ENCODE results near the gene CT45A3. TPM values are rescaled to one million over a fixed set of nuclear protein-coding genes. Genes with fewer than 3 reads are reported as not detected.
"Not testable (repeated sequence)": the region's sequence is repeated elsewhere in the genome, so short reads cannot be mapped to it uniquely, and the experiment has no call there.

The CT45A3 gene, protein sequence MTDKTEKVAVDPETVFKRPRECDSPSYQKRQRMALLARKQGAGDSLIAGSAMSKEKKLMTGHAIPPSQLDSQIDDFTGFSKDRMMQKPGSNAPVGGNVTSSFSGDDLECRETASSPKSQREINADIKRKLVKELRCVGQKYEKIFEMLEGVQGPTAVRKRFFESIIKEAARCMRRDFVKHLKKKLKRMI
- not detected for total RNA-seq

DNA sequence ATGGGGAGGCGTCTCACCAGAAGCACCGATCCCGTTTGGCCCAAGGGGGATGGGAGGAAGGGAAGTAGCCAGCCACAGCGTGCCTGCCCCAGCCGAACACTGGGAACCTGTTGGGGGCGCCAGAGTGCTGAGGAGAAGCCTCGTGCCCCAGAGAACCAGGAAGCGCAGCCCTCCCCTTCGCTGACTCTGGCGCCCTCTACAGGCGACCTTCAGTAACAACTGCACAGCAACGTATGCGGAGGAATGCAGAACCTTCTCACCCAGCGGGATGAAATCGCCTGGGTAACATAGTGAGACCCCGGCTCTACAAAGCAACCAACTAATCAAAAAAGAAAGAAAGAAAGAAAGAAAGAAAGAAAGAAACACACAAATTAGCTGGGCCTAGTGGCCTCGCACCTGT is at the start of gene CT45A3:
Gene CT45A3 (minus strand): TSS at position 101 of the 400 bp plus-strand sequence. CDS start 3,747 bp downstream, outside the sequence.
- not testable (repeated sequence) for DNase-seq (ENCODE audit: low spot score)

DNA sequence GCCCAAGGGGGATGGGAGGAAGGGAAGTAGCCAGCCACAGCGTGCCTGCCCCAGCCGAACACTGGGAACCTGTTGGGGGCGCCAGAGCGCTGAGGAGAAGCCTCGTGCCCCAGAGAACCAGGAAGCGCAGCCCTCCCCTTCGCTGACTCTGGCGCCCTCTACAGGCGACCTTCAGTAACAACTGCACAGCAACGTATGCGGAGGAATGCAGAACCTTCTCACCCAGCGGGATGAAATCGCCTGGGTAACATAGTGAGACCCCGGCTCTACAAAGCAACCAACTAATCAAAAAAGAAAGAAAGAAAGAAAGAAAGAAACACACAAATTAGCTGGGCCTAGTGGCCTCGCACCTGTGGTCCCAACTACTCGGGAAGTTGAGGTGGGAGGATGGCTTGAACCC is 34.7 kb upstream of the CT45A3 start, which contains the start of gene CT45A6:
Gene CT45A6 (minus strand): TSS at position 101 of the 400 bp plus-strand sequence. CDS start 3,794 bp downstream, outside the sequence.
- not testable (repeated sequence) for DNase-seq (ENCODE audit: low spot score)

DNA sequence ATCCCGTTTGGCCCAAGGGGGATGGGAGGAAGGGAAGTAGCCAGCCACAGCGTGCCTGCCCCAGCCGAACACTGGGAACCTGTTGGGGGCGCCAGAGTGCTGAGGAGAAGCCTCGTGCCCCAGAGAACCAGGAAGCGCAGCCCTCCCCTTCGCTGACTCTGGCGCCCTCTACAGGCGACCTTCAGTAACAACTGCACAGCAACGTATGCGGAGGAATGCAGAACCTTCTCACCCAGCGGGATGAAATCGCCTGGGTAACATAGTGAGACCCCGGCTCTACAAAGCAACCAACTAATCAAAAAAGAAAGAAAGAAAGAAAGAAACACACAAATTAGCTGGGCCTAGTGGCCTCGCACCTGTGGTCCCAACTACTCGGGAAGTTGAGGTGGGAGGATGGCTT is 17.4 kb upstream of the CT45A3 start, which contains the start of gene CT45A5:
Gene CT45A5 (minus strand): TSS at position 101 of the 400 bp plus-strand sequence. CDS start 3,774 bp downstream, outside the sequence.
- DNase-seq (ENCODE audit: low spot score), result not testable (repeated sequence)

DNA sequence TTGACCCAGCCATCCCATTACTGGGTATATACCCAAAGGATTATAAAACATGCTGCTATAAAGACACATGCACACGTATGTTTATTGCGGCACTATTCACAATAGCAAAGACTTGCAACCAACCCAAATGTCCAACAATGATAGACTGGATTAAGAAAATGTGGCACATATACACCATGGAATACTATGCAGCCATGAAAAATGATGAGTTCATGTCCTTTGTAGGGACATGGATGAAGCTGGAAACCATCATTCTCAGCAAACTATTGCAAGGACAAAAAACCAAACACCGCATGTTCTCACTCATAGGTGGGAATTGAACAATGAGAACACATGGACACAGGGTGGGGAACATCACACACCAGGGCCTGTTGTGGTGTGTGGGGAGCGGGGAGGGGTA is 23.3 kb downstream of the CT45A3 start:
- DNase-seq (ENCODE audit: low spot score), result not testable (repeated sequence)

DNA sequence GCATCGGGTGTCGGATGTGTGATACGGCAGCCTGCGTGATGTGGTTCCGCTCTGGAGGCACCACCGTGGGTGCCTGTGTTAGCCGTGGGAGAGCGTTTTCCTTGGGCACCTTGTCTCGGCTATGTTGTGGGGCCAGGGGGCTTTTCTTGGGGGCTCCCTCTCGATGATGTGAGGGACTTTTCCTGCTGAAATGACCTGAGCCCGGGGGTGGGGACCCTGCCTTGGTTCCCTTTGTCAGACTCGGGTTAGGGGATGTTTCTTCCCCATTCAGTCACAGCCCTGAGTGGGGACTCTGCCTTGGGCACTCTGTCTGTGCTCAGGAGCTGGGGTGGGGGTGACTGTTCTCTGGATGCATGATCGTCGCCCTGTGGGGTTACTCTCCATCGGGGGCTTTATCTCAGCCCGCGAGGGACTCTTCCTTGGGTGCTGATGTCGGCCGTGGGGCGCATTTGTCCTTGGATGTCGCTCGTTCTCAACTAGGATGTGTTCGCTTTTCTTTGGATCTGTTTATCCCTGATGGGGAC is 26.7 kb downstream of the CT45A3 start:
- no peak for DNase-seq (ENCODE audit: low spot score)

DNA sequence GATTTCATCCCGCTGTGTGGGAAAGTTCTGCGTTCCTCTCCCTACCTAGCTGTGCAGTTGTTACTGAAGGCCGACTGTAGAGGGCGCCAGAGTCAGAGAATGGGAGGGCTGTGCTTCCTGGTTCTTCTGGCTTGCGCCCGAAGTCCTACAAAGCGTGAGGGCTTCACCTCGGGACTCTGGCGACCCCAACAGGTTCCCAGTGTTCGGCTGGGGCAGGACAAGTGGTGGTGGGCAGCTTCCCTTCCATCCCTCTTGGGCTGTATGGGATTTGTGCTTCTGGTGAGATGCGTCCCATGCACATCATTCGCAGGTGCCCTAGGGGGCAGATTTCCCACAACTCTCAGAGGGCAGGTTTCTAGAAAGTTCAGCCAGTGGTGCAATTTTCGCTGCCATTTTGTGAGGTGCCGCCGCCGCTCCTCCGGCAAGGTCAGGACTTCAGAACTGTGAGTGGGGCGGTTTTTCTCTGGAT is 27.3 kb downstream of the CT45A3 start:
- no peak for DNase-seq (ENCODE audit: low spot score)

DNA sequence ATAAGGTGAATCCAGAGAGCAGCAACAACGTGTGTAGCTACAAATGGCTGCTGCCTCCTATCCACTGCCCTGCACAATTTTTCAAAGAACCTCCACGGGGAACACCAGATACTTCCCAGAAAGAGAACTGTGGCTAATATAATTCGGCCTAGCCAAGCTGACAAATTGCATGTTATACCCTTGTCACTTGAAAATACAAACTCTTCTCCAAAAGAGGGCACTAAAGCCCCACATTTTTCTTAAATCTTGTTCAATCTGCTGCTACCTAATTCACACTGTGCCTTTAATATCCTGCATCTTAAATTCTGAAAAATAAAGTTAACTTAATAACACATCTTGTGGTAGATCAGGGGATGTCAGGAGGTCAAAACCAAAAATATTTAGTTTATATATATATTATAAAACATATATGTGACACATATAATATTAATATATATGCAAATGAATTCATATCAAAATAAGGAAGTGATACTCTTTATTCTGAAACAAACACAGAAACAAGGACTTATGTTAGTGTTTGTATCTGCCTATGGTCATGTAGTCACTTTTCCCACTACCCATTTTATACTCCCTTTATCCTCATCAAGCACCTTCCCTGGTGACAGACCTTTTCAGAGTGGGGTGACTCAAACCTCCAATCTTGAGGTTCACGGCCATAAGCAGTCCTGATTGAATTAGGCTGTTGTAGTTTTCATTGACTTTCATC is 30.5 kb downstream of the CT45A3 start:
- no peak for DNase-seq (ENCODE audit: low spot score)

DNA sequence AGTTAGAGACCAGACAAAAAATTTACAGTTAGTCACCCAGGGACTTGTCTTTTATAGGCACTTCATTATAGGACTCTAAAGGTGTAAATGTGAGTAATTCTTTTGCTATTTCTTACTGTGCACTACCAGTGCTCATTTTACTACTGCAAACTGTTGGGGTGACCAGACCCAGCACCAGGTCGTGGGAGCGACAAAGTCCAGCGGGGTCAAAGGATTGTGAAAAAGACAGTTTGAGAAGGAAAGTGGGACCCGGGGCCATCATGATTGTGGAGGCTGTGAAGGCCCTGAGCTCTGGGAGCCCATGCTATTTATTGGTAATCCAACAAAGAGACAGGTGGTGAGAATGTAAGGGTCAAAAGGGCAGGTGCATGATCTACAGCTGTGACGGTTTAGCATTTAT is 33.3 kb downstream of the CT45A3 start:
- not testable (repeated sequence) for DNase-seq (ENCODE audit: low spot score)

DNA sequence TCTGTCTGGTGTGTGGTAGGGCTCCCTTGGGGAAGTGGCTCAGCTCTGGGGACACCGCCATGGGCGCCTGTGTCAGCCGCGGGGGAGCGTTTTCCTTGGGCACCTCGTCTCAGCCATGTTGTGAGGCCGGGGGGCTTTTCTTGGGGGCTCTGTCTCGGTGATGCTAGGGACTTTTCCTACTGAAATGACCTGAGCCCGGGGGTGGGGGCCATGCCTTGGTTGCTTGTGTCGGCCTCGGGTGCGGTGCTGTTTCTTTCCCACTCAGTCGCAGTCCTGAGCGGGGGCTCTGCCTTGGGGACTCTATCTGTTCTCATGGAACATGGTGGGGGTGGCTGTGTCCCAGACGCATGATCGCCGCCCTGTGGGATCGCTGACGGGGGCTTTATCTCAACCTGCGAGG is 54.2 kb downstream of the CT45A3 start:
- DNase-seq (ENCODE audit: low spot score), result no peak

DNA sequence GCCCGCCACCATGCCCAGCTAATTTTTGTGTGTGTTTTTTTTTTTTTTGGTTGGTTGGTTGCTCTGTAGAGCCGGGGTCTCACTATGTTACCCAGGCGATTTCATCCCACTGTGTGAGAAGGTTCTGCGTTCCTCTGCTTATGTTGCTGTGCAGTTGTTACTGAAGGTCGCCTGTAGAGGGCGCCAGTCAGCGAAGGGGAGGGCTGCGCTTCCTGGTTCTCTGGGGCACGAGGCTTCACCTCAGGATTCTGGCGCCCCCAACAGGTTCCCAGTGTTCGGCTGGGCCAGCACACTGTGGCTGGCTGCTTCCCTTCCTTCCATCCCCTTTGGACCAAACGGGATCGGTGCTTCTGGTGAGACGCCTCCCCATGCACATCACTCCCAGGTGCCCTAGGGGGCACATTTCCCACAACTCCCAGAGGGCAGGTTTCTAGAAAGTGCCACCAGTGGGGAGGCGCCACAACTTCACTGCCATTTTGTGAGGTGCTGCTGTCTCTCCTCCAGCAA is 54.8 kb downstream of the CT45A3 start, which contains the start of gene CT45A1:
Gene CT45A1 (plus strand): TSS at position 457 of the 507 bp plus-strand sequence. CDS start 5,302 bp downstream, outside the sequence.
- DNase-seq (ENCODE audit: low spot score), result not testable (repeated sequence)

Other genes starting within 250 kb of the CT45A3 start
- 19.8 TPM for gene INTS6L, start 247.5 kb downstream of the CT45A3 start, total RNA-seq
- not detected for gene CT45A1, start 54.6 kb downstream of the CT45A3 start, total RNA-seq
- not detected for gene CT45A5, start 17.3 kb upstream of the CT45A3 start, total RNA-seq
- gene CT45A6, start 34.6 kb upstream of the CT45A3 start, total RNA-seq, result not detected
- gene CT45A2, start 51.8 kb upstream of the CT45A3 start, total RNA-seq, result not detected
- not detected for gene CT45A7, start 69.1 kb upstream of the CT45A3 start, total RNA-seq
- gene CT45A8, start 86.3 kb upstream of the CT45A3 start, total RNA-seq, result not detected
- gene CT45A9, start 103.6 kb upstream of the CT45A3 start, total RNA-seq, result not detected
- not detected for gene CT45A10, start 125.3 kb upstream of the CT45A3 start, total RNA-seq
- gene SAGE1, start 125.5 kb upstream of the CT45A3 start, total RNA-seq, result not detected
- 25.0 TPM for gene MMGT1, start 205.8 kb upstream of the CT45A3 start, total RNA-seq
- gene SLC9A6, start 217.2 kb upstream of the CT45A3 start, total RNA-seq, result 12.9 TPM